Nephron (organoid): Measurements from ENCODE around the gene SLC28A1.

Experiments
- H3K27ac Mint-ChIP-seq, 3 experiments: 2 replicates each; pipeline ENCODE4 v1.8.0; 2020; ENCODE audit warnings: mixed read lengths in 3 of 3, mild to moderate bottlenecking in 2 of 3, moderate library complexity in 1 of 3
- H3K27me3 Mint-ChIP-seq: 2 replicates; pipeline ENCODE4 v1.8.0; 2021; ENCODE audit warnings: low read depth, mild to moderate bottlenecking, moderate library complexity, mixed read lengths
- H3K36me3 Mint-ChIP-seq: 2 replicates; pipeline ENCODE4 v1.8.0; 2020; ENCODE audit warnings: low read depth, mixed read lengths
- H3K4me1 Mint-ChIP-seq: 2 replicates; pipeline ENCODE4 v1.8.0; 2020; ENCODE audit warnings: mixed read lengths
- H3K4me3 Mint-ChIP-seq, 3 experiments: 2 replicates each; pipeline ENCODE4 v1.8.0; 2020; ENCODE audit warnings: mild to moderate bottlenecking in 3 of 3, mixed read lengths in 3 of 3, moderate library complexity in 2 of 3
- H3K9me3 Mint-ChIP-seq: 2 replicates; pipeline ENCODE4 v1.8.0; 2020; ENCODE audit warnings: mixed read lengths
- TF ChIP-seq, protein P1 (sequence below), 3 experiments: fragments of 200-600 bp; sonication (generic); IDR thresholded peaks; one replicate each; pipeline ENCODE4 v1.5.0; 2021; ENCODE audit warnings: antibody characterized with exemption in 3 of 3; ENCODE audit not compliant: unreplicated experiment in 3 of 3

Gene SLC28A1

DNA sequence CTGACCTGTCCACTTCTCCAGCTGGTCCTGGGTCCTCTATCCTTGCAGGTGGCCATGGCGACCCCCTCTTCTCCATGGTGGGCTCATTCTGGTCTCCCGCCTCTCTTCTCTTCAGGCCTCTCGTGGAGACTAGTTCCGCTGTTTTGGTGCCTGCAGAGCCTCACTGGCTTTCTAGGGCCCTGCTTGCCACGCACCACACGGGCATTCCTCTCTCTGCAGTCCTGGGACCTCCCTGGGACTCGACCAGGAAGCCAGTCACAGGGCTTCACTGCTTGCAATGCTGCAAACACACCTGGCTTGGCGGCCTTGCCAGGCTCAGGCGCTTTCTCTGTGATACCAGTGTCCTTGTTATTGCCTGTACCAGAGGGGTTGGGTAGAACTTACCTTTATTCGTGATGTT is 9.1 kb downstream of the SLC28A1 start:
- H3K9me3 Mint-ChIP-seq = peaks cover 4% of the 10 kb centered on the region
- H3K27me3 Mint-ChIP-seq = peaks cover 11% of the 10 kb centered on the region

GRCh38 chr15:84894736-84895425 is 10.4 kb downstream of the SLC28A1 start:
- H3K36me3 Mint-ChIP-seq = no peaks in the 10 kb centered on the region
- peaks cover 16% of the 10 kb centered on the region for H3K27me3 Mint-ChIP-seq
- peaks cover 6% of the 10 kb centered on the region for H3K4me1 Mint-ChIP-seq
- peaks cover 12% of the 10 kb centered on the region for H3K9me3 Mint-ChIP-seq
- TF ChIP-seq, protein P1, sequence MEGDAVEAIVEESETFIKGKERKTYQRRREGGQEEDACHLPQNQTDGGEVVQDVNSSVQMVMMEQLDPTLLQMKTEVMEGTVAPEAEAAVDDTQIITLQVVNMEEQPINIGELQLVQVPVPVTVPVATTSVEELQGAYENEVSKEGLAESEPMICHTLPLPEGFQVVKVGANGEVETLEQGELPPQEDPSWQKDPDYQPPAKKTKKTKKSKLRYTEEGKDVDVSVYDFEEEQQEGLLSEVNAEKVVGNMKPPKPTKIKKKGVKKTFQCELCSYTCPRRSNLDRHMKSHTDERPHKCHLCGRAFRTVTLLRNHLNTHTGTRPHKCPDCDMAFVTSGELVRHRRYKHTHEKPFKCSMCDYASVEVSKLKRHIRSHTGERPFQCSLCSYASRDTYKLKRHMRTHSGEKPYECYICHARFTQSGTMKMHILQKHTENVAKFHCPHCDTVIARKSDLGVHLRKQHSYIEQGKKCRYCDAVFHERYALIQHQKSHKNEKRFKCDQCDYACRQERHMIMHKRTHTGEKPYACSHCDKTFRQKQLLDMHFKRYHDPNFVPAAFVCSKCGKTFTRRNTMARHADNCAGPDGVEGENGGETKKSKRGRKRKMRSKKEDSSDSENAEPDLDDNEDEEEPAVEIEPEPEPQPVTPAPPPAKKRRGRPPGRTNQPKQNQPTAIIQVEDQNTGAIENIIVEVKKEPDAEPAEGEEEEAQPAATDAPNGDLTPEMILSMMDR (IDR thresholded peaks at IDR 0.05; ENCODE audit: unreplicated experiment in 3 of 3) = no peak
- no peak overlapping the region for H3K4me3 Mint-ChIP-seq
- H3K27ac Mint-ChIP-seq = no peak overlapping the region

More for the DNA sequence above, 9.1 kb downstream of the SLC28A1 start:
- Mint-ChIP-seq H3K27ac (no peak overlapping the region), H3K4me3 (no peak overlapping the region), H3K36me3 (no peaks in the 10 kb centered on the region), H3K4me1 (peaks cover 12% of the 10 kb centered on the region)
- TF ChIP-seq, protein P1 (IDR thresholded peaks at IDR 0.05; ENCODE audit: unreplicated experiment in 3 of 3) = no peak

- peaks cover 12% of the 10 kb centered on the region for H3K9me3 Mint-ChIP-seq
- no peaks in the 10 kb centered on the region for H3K4me1 Mint-ChIP-seq
- H3K27me3 Mint-ChIP-seq = peaks cover 12% of the 10 kb centered on the region
- H3K27ac Mint-ChIP-seq = peak overlapping the region in 2 of 3 experiments; percentile 8 to 15
- H3K36me3 Mint-ChIP-seq = no peaks in the 10 kb centered on the region
- TF ChIP-seq, protein P1 (IDR thresholded peaks at IDR 0.05; ENCODE audit: unreplicated experiment in 3 of 3) = no peak
- H3K4me3 Mint-ChIP-seq = no peak overlapping the region
Measured at GRCh38 chr15:84898761-84899160, 14.3 kb downstream of the SLC28A1 start.

DNA sequence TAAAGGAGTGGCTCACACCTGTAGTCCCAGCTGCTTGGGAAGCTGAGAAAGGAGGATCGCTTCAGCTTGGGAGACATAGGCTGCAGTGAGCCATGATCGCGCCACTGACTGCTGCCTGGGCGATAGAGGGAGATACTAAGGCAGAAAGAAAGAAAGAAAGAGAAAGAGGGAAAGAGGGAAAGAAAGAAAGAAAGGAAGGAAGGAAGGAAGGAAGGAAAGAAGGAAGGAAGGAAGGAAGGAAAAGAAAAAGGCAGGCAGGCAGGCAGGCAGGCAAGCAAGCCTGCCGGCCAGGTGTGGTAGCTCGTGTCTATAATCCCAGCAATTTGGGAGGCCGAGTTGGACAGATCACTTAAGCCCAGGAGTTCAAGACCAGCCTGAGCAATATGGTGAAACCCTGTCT is 15.3 kb downstream of the SLC28A1 start:
- Mint-ChIP-seq H3K4me1 (peaks cover 7% of the 10 kb centered on the region), H3K27ac (no peak overlapping the region), H3K9me3 (peaks cover 15% of the 10 kb centered on the region), H3K27me3 (peaks cover 8% of the 10 kb centered on the region), H3K4me3 (no peak overlapping the region), H3K36me3 (no peaks in the 10 kb centered on the region)
- TF ChIP-seq, protein P1 (IDR thresholded peaks at IDR 0.05; ENCODE audit: unreplicated experiment in 3 of 3) = no peak

DNA sequence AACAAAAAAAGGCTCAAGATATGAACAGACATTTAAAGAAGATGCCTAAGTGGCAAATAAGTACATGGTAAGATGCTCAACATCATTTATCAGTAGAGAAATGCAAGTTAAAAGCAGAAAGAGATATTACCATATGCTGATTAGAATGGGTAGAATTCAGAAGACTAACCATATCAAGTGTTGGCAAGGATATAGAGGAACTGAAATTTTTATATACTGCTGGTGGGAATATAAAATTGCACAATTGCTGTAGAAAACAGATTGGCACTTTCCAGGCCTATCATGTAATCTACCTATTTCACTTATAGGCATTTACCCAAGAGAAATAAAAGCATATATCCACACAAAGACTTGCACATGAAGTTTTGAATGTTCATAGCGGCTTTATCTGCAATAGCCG is 17.1 kb downstream of the SLC28A1 start:
- no peak overlapping the region for H3K4me3 Mint-ChIP-seq
- peaks cover 11% of the 10 kb centered on the region for H3K27me3 Mint-ChIP-seq
- H3K4me1 Mint-ChIP-seq = peaks cover 11% of the 10 kb centered on the region
- no peak overlapping the region for H3K27ac Mint-ChIP-seq
- peaks cover 15% of the 10 kb centered on the region for H3K9me3 Mint-ChIP-seq
- TF ChIP-seq, protein P1 (IDR thresholded peaks at IDR 0.05; ENCODE audit: unreplicated experiment in 3 of 3) = no peak
- no peaks in the 10 kb centered on the region for H3K36me3 Mint-ChIP-seq

- peaks cover 12% of the 10 kb centered on the region for H3K27me3 Mint-ChIP-seq
- TF ChIP-seq, protein P1 (IDR thresholded peaks at IDR 0.05; ENCODE audit: unreplicated experiment in 3 of 3) = no peak
- peaks cover 20% of the 10 kb centered on the region for H3K4me1 Mint-ChIP-seq
- peak overlapping the region in 1 of 3 experiments; percentile 83 for H3K27ac Mint-ChIP-seq
- H3K36me3 Mint-ChIP-seq = no peaks in the 10 kb centered on the region
- no peak overlapping the region for H3K4me3 Mint-ChIP-seq
- peaks cover 10% of the 10 kb centered on the region for H3K9me3 Mint-ChIP-seq
Measured at GRCh38 chr15:84903751-84904150, 19.3 kb downstream of the SLC28A1 start.
